HepG2 (cell line): ENCODE measurements around the gene CLIP2. TPM values are rescaled to one million over a fixed set of nuclear protein-coding genes. Genes with fewer than 3 reads are reported as not detected.

Experiments used
- ARNT2 ChIP-seq: sonication (generic); formaldehyde crosslinking; IDR thresholded peaks from 2 replicates; pipeline ENCODE4 v1.8.0; 2022; ENCODE audit warnings: mild to moderate bottlenecking, low read depth, missing genetic modification reagents, moderate library complexity
- CHCHD3 ChIP-seq: sonication (generic); formaldehyde crosslinking; IDR thresholded peaks from 2 replicates; pipeline ENCODE4 v1.8.0; 2022; ENCODE audit warnings: mild to moderate bottlenecking, missing genetic modification reagents, moderate library complexity
- GABPB1 ChIP-seq: IDR thresholded peaks from 2 replicates; pipeline ENCODE4 v1.6.1; 2016; ENCODE audit warnings: mild to moderate bottlenecking, missing genetic modification reagents, moderate library complexity, missing compliant biosample characterization
- GATAD2A ChIP-seq: IDR thresholded peaks from 2 replicates; pipeline ENCODE4 v1.6.1; 2016
- KDM4B ChIP-seq: sonication (generic); formaldehyde crosslinking; IDR thresholded peaks from 2 replicates; pipeline ENCODE4 v1.4.0; 2020; ENCODE audit warnings: missing genetic modification reagents
- KLF6 ChIP-seq: IDR thresholded peaks from 2 replicates; pipeline ENCODE4 v1.8.0; 2016; ENCODE audit warnings: missing biosample characterization, missing genetic modification reagents
- NCOA1 ChIP-seq: sonication (generic); formaldehyde crosslinking; IDR thresholded peaks from 2 replicates; pipeline ENCODE4 v1.9.0; 2021; ENCODE audit warnings: missing genetic modification reagents
- NFIC ChIP-seq: IDR thresholded peaks from 2 replicates; pipeline ENCODE4 v1.6.1; 2012; ENCODE audit warnings: mild to moderate bottlenecking, low read length, inconsistent platforms
- PCBP1 ChIP-seq: fragments of 200-400 bp; formaldehyde crosslinking; IDR thresholded peaks from 2 replicates; pipeline ENCODE4 v1.6.1; 2017; ENCODE audit warnings: mild to moderate bottlenecking, low read depth, low read length, borderline replicate concordance
- RNF2 ChIP-seq: fragments of 450-650 bp; conservative IDR thresholded peaks from 2 replicates; pipeline ENCODE4 v1.6.1; 2016; ENCODE audit warnings: low read depth
- SRY ChIP-seq: sonication (generic); formaldehyde crosslinking; IDR thresholded peaks from 2 replicates; pipeline ENCODE4 v1.8.0; 2022; ENCODE audit warnings: mild to moderate bottlenecking, missing genetic modification reagents
- ZKSCAN8 ChIP-seq: IDR thresholded peaks from 2 replicates; pipeline ENCODE4 v1.6.1; 2016; ENCODE audit warnings: borderline replicate concordance, missing genetic modification reagents, missing compliant biosample characterization
- ZNF274 ChIP-seq: sonication (generic); formaldehyde crosslinking; IDR thresholded peaks from 2 replicates; pipeline ENCODE4 v1.5.1; 2020; ENCODE audit warnings: mild to moderate bottlenecking, missing genetic modification reagents
- polyA plus RNA-seq, 8 experiments: library from polyadenylated mRNA; depleted of rRNA in 3 of 8; stranded (reverse) in 7 of 8; unstranded in 1 of 8; fragments of >200 nt; fragmentation: Illumina TruSeq in 4 of 8; extraction: Trizol in 4 of 8; gene quantifications; 2 replicates each; pipeline versions ENCODE4 v1.2.1 to v1.2.3, GENCODE V29; 2011 to 2016; ENCODE audit warnings: low read depth in 4 of 8, missing spikeins in 1 of 8, mixed read lengths in 1 of 8; ENCODE audit not compliant: insufficient read depth in 1 of 8
- total RNA-seq, 5 experiments: library from RNA; depleted of rRNA; stranded (reverse); fragments of >200 nt; fragmentation: Illumina TruSeq; extraction: Trizol; gene quantifications; 2 replicates each; pipeline ENCODE4 v1.2.3, GENCODE V29; 2016; ENCODE audit warnings: low read depth in 1 of 5
- TF ChIP-seq, protein P1 (sequence below): sonication (generic); formaldehyde crosslinking; IDR thresholded peaks from 2 replicates; pipeline ENCODE4 v1.5.0; 2020; ENCODE audit warnings: mild to moderate bottlenecking, missing genetic modification reagents, moderate library complexity
- TF ChIP-seq, protein P2 (sequence below): sonication (generic); formaldehyde crosslinking; IDR thresholded peaks from 2 replicates; pipeline ENCODE4 v1.8.1; 2023; ENCODE audit warnings: missing genetic modification reagents, inconsistent platforms, borderline replicate concordance
- TF ChIP-seq, protein P3 (sequence below): sonication (generic); formaldehyde crosslinking; IDR thresholded peaks from 2 replicates; pipeline ENCODE4 v1.8.0; 2022; ENCODE audit warnings: missing genetic modification reagents, low read depth, mild to moderate bottlenecking, borderline replicate concordance
- TF ChIP-seq, protein P4 (sequence below), 2 experiments: sonication (generic) in 1 of 2; formaldehyde crosslinking in 1 of 2; IDR thresholded peaks; 2 replicates each; pipeline versions ENCODE4 v1.6.1 to v1.9.0; 2014 to 2022; ENCODE audit warnings: antibody characterized with exemption in 1 of 2, borderline replicate concordance in 1 of 2, inconsistent platforms in 1 of 2, low read depth in 1 of 2, missing genetic modification reagents in 1 of 2

Gene CLIP2
- total and polyA plus RNA-seq, 2 of the 13 experiments (the other 11 are each of a cell fraction or from before 2014, with no cell fraction given): 6.5 to 17.4 TPM

DNA sequence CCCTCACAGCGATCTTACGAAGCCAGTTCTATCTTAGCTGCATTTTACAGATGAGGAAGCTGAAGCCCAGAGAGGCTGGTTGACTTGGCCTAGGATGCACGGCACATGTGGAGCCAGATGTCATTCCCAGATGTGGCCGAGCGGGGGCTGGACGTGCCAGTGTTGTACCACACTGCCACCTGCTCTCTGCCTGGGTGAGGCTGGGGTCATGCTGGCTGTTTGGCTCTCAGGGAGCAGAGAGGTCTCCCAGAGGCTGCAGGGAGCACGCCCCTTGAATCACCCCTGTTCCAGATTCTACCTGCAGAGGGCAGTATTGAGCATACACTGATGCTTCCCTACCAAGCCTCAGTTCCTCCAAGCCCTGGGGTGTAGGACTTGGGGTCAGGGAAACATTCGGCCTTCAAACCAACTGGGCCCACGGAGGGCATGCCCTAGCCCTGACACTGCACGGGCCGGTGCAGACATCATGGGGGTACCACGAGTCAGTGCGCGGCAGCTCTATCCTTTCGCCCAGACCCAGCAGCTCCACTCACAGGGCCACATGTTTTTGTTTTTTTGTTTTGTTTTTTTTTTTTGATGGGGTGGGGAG is 160.7 kb downstream of the CLIP2 start (continued):
- TF ChIP-seq, protein P1, sequence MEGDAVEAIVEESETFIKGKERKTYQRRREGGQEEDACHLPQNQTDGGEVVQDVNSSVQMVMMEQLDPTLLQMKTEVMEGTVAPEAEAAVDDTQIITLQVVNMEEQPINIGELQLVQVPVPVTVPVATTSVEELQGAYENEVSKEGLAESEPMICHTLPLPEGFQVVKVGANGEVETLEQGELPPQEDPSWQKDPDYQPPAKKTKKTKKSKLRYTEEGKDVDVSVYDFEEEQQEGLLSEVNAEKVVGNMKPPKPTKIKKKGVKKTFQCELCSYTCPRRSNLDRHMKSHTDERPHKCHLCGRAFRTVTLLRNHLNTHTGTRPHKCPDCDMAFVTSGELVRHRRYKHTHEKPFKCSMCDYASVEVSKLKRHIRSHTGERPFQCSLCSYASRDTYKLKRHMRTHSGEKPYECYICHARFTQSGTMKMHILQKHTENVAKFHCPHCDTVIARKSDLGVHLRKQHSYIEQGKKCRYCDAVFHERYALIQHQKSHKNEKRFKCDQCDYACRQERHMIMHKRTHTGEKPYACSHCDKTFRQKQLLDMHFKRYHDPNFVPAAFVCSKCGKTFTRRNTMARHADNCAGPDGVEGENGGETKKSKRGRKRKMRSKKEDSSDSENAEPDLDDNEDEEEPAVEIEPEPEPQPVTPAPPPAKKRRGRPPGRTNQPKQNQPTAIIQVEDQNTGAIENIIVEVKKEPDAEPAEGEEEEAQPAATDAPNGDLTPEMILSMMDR (CRISPR knock-in tag): peak; percentile 87
- TF ChIP-seq, protein P2, sequence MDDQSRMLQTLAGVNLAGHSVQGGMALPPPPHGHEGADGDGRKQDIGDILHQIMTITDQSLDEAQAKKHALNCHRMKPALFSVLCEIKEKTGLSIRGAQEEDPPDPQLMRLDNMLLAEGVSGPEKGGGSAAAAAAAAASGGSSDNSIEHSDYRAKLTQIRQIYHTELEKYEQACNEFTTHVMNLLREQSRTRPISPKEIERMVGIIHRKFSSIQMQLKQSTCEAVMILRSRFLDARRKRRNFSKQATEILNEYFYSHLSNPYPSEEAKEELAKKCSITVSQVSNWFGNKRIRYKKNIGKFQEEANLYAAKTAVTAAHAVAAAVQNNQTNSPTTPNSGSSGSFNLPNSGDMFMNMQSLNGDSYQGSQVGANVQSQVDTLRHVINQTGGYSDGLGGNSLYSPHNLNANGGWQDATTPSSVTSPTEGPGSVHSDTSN (CRISPR knock-in tag): no peak
- no peak for TF ChIP-seq ARNT2
- TF ChIP-seq NCOA1 (CRISPR knock-in tag): no peak
- TF ChIP-seq, protein P3, sequence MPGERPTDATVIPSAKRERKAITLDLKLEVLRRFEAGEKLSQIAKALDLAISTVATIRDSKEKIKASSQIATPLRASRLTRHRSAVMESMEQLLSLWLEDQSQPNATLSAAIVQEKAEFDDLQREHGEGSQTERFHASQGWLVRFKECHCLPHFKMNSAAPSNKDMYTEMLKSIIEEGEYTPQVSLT (CRISPR knock-in tag): no peak
- no peak for TF ChIP-seq RNF2
- TF ChIP-seq CHCHD3 (CRISPR knock-in tag): no peak
- TF ChIP-seq GABPB1: no peak
- no peak for TF ChIP-seq ZNF274 (CRISPR knock-in tag)
- no peak for TF ChIP-seq GATAD2A (CRISPR knock-in tag)
- TF ChIP-seq SRY (CRISPR knock-in tag): no peak
- 0 out of 2 replicates have a peak, but pooled peaks have one; percentile 50 for TF ChIP-seq KLF6 (CRISPR knock-in tag)
- no peak for TF ChIP-seq KDM4B (CRISPR knock-in tag)
- no peak for TF ChIP-seq ZKSCAN8 (CRISPR knock-in tag)
- no peak for TF ChIP-seq PCBP1
- no peak for TF ChIP-seq NFIC
- TF ChIP-seq, protein P4, sequence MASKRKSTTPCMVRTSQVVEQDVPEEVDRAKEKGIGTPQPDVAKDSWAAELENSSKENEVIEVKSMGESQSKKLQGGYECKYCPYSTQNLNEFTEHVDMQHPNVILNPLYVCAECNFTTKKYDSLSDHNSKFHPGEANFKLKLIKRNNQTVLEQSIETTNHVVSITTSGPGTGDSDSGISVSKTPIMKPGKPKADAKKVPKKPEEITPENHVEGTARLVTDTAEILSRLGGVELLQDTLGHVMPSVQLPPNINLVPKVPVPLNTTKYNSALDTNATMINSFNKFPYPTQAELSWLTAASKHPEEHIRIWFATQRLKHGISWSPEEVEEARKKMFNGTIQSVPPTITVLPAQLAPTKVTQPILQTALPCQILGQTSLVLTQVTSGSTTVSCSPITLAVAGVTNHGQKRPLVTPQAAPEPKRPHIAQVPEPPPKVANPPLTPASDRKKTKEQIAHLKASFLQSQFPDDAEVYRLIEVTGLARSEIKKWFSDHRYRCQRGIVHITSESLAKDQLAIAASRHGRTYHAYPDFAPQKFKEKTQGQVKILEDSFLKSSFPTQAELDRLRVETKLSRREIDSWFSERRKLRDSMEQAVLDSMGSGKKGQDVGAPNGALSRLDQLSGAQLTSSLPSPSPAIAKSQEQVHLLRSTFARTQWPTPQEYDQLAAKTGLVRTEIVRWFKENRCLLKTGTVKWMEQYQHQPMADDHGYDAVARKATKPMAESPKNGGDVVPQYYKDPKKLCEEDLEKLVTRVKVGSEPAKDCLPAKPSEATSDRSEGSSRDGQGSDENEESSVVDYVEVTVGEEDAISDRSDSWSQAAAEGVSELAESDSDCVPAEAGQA (IDR thresholded peaks at IDR 0.05; ENCODE audit: low read depth): no peak
- TF ChIP-seq, protein P4 (CRISPR knock-in tag; IDR thresholded peaks at IDR 0.05; ENCODE audit: borderline replicate concordance): no peak
